ENCODE measurements around the gene TSHR.

DNA sequence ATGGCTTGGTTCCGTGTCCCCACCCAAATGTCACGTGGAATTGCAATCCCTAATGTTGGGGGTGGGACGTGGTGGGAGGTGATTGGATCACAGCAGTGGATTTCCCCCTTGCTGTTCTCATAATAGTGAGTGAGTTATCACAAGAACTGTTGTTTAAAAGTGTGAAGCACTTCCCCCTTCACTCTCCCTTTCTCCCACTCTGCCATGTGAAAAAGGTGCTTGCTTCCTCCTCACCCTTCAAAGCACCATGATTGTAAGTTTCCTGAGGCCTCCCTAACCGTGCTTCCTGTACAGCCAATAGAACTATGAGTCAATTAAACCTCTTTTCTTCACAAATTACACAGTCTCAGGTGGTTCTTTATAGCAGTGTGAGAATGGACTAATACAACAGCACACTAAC lies 8.6 kb upstream of the TSHR start:
- TF ChIP-seq, protein P1, sequence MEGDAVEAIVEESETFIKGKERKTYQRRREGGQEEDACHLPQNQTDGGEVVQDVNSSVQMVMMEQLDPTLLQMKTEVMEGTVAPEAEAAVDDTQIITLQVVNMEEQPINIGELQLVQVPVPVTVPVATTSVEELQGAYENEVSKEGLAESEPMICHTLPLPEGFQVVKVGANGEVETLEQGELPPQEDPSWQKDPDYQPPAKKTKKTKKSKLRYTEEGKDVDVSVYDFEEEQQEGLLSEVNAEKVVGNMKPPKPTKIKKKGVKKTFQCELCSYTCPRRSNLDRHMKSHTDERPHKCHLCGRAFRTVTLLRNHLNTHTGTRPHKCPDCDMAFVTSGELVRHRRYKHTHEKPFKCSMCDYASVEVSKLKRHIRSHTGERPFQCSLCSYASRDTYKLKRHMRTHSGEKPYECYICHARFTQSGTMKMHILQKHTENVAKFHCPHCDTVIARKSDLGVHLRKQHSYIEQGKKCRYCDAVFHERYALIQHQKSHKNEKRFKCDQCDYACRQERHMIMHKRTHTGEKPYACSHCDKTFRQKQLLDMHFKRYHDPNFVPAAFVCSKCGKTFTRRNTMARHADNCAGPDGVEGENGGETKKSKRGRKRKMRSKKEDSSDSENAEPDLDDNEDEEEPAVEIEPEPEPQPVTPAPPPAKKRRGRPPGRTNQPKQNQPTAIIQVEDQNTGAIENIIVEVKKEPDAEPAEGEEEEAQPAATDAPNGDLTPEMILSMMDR (IDR thresholded peaks at IDR 0.05): no peak
- TF ChIP-seq EZH2phosphoT487 (IDR thresholded peaks at IDR 0.05) (no peak), EZH2 (IDR thresholded peaks at IDR 0.05) (no peak)
